Nephron progenitor cell (in vitro differentiated cells): ENCODE results near the gene HES5.

Experiments
- DNase-seq: peaks from one replicate; pipeline ENCODE4 v3.0.0; 2021
- H3K27ac Mint-ChIP-seq: 2 replicates; pipeline ENCODE4 v1.8.0; 2021; ENCODE audit warnings: mild to moderate bottlenecking, moderate library complexity, mixed read lengths
- H3K27me3 Mint-ChIP-seq: 2 replicates; pipeline ENCODE4 v1.8.0; 2021; ENCODE audit warnings: mild to moderate bottlenecking, low read depth, mixed read lengths; ENCODE audit not compliant: poor library complexity
- H3K36me3 Mint-ChIP-seq: 2 replicates; pipeline ENCODE4 v1.8.0; 2021; ENCODE audit warnings: low read depth, mixed read lengths
- H3K4me1 Mint-ChIP-seq: 2 replicates; pipeline ENCODE4 v1.8.0; 2021; ENCODE audit warnings: mixed read lengths
- H3K4me3 Mint-ChIP-seq: 2 replicates; pipeline ENCODE4 v1.8.0; 2021; ENCODE audit warnings: mild to moderate bottlenecking, moderate library complexity, mixed read lengths
- H3K9me3 Mint-ChIP-seq: 2 replicates; pipeline ENCODE4 v1.8.0; 2021; ENCODE audit warnings: mild to moderate bottlenecking, moderate library complexity, mixed read lengths
- CTCF ChIP-seq: fragments of 200-600 bp; sonication (generic); IDR thresholded peaks from 2 replicates; pipeline ENCODE4 v1.5.0; 2021; ENCODE audit warnings: antibody characterized with exemption

HES5 gene

GRCh38 chr1:2495026-2495425 lies 35.0 kb downstream of the HES5 start:
- H3K4me1 Mint-ChIP-seq, result peaks cover 17% of the 10 kb centered on the region
- no peaks in the 10 kb centered on the region for H3K36me3 Mint-ChIP-seq
- H3K9me3 Mint-ChIP-seq, result no peaks in the 10 kb centered on the region
- H3K27ac Mint-ChIP-seq, result no peak overlapping the region
- DNase-seq, result no peak
- no peak overlapping the region for H3K4me3 Mint-ChIP-seq
- TF ChIP-seq CTCF, result no peak
- H3K27me3 Mint-ChIP-seq, result peaks cover 8% of the 10 kb centered on the region

GRCh38 chr1:2494323-2494693 lies 35.8 kb downstream of the HES5 start:
- Mint-ChIP-seq H3K4me3 (no peak overlapping the region), H3K27ac (peak overlapping the region; percentile 42)
- DNase-seq, result no peak

GRCh38 chr1:2493691-2494322 lies 36.3 kb downstream of the HES5 start:
- no peak overlapping the region for H3K4me3 Mint-ChIP-seq
- H3K4me1 Mint-ChIP-seq, result peaks cover 17% of the 10 kb centered on the region
- H3K27me3 Mint-ChIP-seq, result peaks cover 8% of the 10 kb centered on the region
- DNase-seq, result no peak
- TF ChIP-seq CTCF, result no peak
- H3K27ac Mint-ChIP-seq, result no peak overlapping the region
- H3K9me3 Mint-ChIP-seq, result peaks cover 9% of the 10 kb centered on the region
- no peaks in the 10 kb centered on the region for H3K36me3 Mint-ChIP-seq

More at GRCh38 chr1:2494323-2494693, 35.8 kb downstream of the HES5 start:
- H3K4me1 Mint-ChIP-seq, result peaks cover 17% of the 10 kb centered on the region
- TF ChIP-seq CTCF, result no peak
- no peaks in the 10 kb centered on the region for H3K36me3 Mint-ChIP-seq
- H3K9me3 Mint-ChIP-seq, result peaks cover 4% of the 10 kb centered on the region
- H3K27me3 Mint-ChIP-seq, result peaks cover 8% of the 10 kb centered on the region

GRCh38 chr1:2493218-2493617 lies 36.8 kb downstream of the HES5 start:
- peaks cover 13% of the 10 kb centered on the region for H3K9me3 Mint-ChIP-seq
- DNase-seq, result no peak
- H3K27ac Mint-ChIP-seq, result peak overlapping the region; percentile 69
- peaks cover 12% of the 10 kb centered on the region for H3K27me3 Mint-ChIP-seq
- no peaks in the 10 kb centered on the region for H3K36me3 Mint-ChIP-seq
- H3K4me1 Mint-ChIP-seq, result peaks cover 17% of the 10 kb centered on the region
- H3K4me3 Mint-ChIP-seq, result no peak overlapping the region
- TF ChIP-seq CTCF, result no peak

GRCh38 chr1:2492091-2492490 lies 38.0 kb downstream of the HES5 start:
- Mint-ChIP-seq H3K27me3 (peaks cover 12% of the 10 kb centered on the region), H3K4me1 (peaks cover 17% of the 10 kb centered on the region), H3K27ac (no peak overlapping the region), H3K4me3 (no peak overlapping the region), H3K36me3 (no peaks in the 10 kb centered on the region), H3K9me3 (peaks cover 17% of the 10 kb centered on the region)
- no peak for DNase-seq
- TF ChIP-seq CTCF, result no peak

- no peaks in the 10 kb centered on the region for H3K36me3 Mint-ChIP-seq
- H3K27ac Mint-ChIP-seq, result no peak overlapping the region
- no peak for DNase-seq
- H3K9me3 Mint-ChIP-seq, result peaks cover 17% of the 10 kb centered on the region
- peaks cover 10% of the 10 kb centered on the region for H3K27me3 Mint-ChIP-seq
- TF ChIP-seq CTCF, result no peak
- H3K4me1 Mint-ChIP-seq, result peaks cover 17% of the 10 kb centered on the region
- no peak overlapping the region for H3K4me3 Mint-ChIP-seq
Observed at GRCh38 chr1:2489615-2490014, 40.4 kb downstream of the HES5 start.
